ENCODE data around the gene PNMT.

GRCh38 chr17:39628655-39629493 is 39.4 kb upstream of the PNMT start:
- TF ChIP-seq, protein P1, sequence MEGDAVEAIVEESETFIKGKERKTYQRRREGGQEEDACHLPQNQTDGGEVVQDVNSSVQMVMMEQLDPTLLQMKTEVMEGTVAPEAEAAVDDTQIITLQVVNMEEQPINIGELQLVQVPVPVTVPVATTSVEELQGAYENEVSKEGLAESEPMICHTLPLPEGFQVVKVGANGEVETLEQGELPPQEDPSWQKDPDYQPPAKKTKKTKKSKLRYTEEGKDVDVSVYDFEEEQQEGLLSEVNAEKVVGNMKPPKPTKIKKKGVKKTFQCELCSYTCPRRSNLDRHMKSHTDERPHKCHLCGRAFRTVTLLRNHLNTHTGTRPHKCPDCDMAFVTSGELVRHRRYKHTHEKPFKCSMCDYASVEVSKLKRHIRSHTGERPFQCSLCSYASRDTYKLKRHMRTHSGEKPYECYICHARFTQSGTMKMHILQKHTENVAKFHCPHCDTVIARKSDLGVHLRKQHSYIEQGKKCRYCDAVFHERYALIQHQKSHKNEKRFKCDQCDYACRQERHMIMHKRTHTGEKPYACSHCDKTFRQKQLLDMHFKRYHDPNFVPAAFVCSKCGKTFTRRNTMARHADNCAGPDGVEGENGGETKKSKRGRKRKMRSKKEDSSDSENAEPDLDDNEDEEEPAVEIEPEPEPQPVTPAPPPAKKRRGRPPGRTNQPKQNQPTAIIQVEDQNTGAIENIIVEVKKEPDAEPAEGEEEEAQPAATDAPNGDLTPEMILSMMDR (IDR thresholded peaks at IDR 0.05), result no peak
- TF ChIP-seq EZH2 (IDR thresholded peaks at IDR 0.05; ENCODE audit: borderline replicate concordance, insufficient read depth, low read depth, low read length, poor library complexity, severe bottlenecking), result no peak
